ENCODE measurements around the gene GRB10. TPM values are rescaled to one million over a fixed set of nuclear protein-coding genes. Genes with fewer than 3 reads are reported as not detected.

The GRB10 gene
- total and polyA plus RNA-seq, 4 experiments from 2014 or later, result 0.83 to 7.7 (median 5.0) TPM

- POLR2A ChIA-PET (ENCODE audit: partially characterized antibody), result interaction anchor here (1.0 to 3.0 kb wide), 3 partner anchors 48 to 55 kb away, joined by 3 to 11 read pairs (median 4); no protein-coding TSS in a partner anchor
These were observed 119.7 kb downstream of the GRB10 start for GRCh38 chr7:50662996-50663395.

GRCh38 chr7:50662041-50662694 lies 120.5 kb downstream of the GRB10 start:
- POLR2A ChIA-PET (ENCODE audit: partially characterized antibody), result interaction anchor here (0.5 to 3.0 kb wide), 7 partner anchors 11 to 593 kb away, joined by 3 to 11 read pairs (median 4); partner anchors contain the start of gene FIGNL1
- CTCF ChIA-PET (ENCODE audit: partially characterized antibody), result interaction anchor here (0.7 to 4.2 kb wide), 8 partner anchors 16 to 194 kb away, joined by 3 to 31 read pairs (median 4); no protein-coding TSS in a partner anchor
- Histone ChIP-seq H3K36me3 (ENCODE audit: insufficient read depth, low read length) (no peaks in the 10 kb centered on the region), H3K9me3 (ENCODE audit: control insufficient read depth in 1 of 2, low read length in 2 of 2) (no peaks in the 10 kb centered on the region), H3K4me3 (ENCODE audit: low read length in 2 of 2) (peak overlapping the region; percentile 7 to 28), H3K27me3 (ENCODE audit: insufficient read depth, low read length) (no peaks in the 10 kb centered on the region), H3K4me1 (ENCODE audit: insufficient read depth, low read length) (peaks cover 62% of the 10 kb centered on the region), H3K27ac (ENCODE audit: low read depth, low read length) (no peak overlapping the region)
- Mint-ChIP-seq H3K36me3 (no peaks in the 10 kb centered on the region), H3K4me1 (peaks cover 47 to 71% (median 55%) of the 10 kb centered on the region in 4 donors), H3K27ac (peak overlapping the region; percentile 50 to 95 (median 86)), H3K27me3 (no peaks in the 10 kb centered on the region), H3K9me3 (peaks cover 0 to 3% (median 0%) of the 10 kb centered on the region in 8 donors), H3K4me3 (peak overlapping the region; percentile 58 to 95 (median 92))
- intact Hi-C loops (cut with micrococcal nuclease), result loop anchor here (5.0 kb wide), 1 partner anchor 50 kb away; no protein-coding TSS in a partner anchor
- DNase-seq, result peak in 3 of 5 donors; percentile 24 to 57 (median 38)

More at GRCh38 chr7:50662996-50663395, 119.7 kb downstream of the GRB10 start:
- Histone ChIP-seq H3K27me3 (ENCODE audit: insufficient read depth, low read length) (no peaks in the 10 kb centered on the region), H3K27ac (ENCODE audit: low read depth, low read length) (no peak overlapping the region), H3K4me3 (ENCODE audit: low read length in 2 of 2) (no peak overlapping the region), H3K9me3 (ENCODE audit: control insufficient read depth in 1 of 2, low read length in 2 of 2) (no peaks in the 10 kb centered on the region), H3K4me1 (ENCODE audit: insufficient read depth, low read length) (peaks cover 62% of the 10 kb centered on the region), H3K36me3 (ENCODE audit: insufficient read depth, low read length) (no peaks in the 10 kb centered on the region)
- peak overlapping the region in 6 of 8 donors; percentile 23 to 95 (median 92) for H3K4me3 Mint-ChIP-seq
- peaks cover 0 to 3% (median 0%) of the 10 kb centered on the region in 8 donors for H3K9me3 Mint-ChIP-seq
- intact Hi-C loops (cut with micrococcal nuclease), result loop anchor here (5.0 kb wide), 1 partner anchor 51 kb away; no protein-coding TSS in a partner anchor
- CTCF ChIA-PET (ENCODE audit: partially characterized antibody), result interaction anchor here (0.7 to 4.2 kb wide), 4 partner anchors 15 to 195 kb away, joined by 3 to 31 read pairs (median 15); no protein-coding TSS in a partner anchor
- H3K36me3 Mint-ChIP-seq, result no peaks in the 10 kb centered on the region
- DNase-seq, result no peak
- H3K4me1 Mint-ChIP-seq, result peaks cover 47 to 71% (median 55%) of the 10 kb centered on the region in 4 donors
- H3K27ac Mint-ChIP-seq, result peak overlapping the region in 6 of 7 donors; percentile 60 to 95 (median 86)
- H3K27me3 Mint-ChIP-seq, result no peaks in the 10 kb centered on the region

- H3K4me1 ChIP-seq (ENCODE audit: insufficient read depth, low read length), result peaks cover 62% of the 10 kb centered on the region
- H3K4me1 Mint-ChIP-seq, result peaks cover 47 to 71% (median 55%) of the 10 kb centered on the region in 4 donors
- no peaks in the 10 kb centered on the region for H3K27me3 Mint-ChIP-seq
- ChIA-PET POLR2A (ENCODE audit: partially characterized antibody) (interaction anchor here (0.5 to 3.0 kb wide), 9 partner anchors 10 to 592 kb away, joined by 3 to 11 read pairs (median 5); partner anchors contain the start of gene FIGNL1), CTCF (ENCODE audit: partially characterized antibody) (interaction anchor here (0.9 to 4.2 kb wide), 10 partner anchors 11 to 193 kb away, joined by 3 to 31 read pairs (median 4); no protein-coding TSS in a partner anchor)
- peaks cover 0 to 3% (median 0%) of the 10 kb centered on the region in 8 donors for H3K9me3 Mint-ChIP-seq
- no peaks in the 10 kb centered on the region for H3K36me3 Mint-ChIP-seq
- no peaks in the 10 kb centered on the region for H3K36me3 ChIP-seq (ENCODE audit: insufficient read depth, low read length)
- no peak overlapping the region for H3K27ac ChIP-seq (ENCODE audit: low read depth, low read length)
- H3K4me3 Mint-ChIP-seq, result peak overlapping the region; percentile 58 to 95 (median 92)
- peak overlapping the region; percentile 50 to 95 (median 86) for H3K27ac Mint-ChIP-seq
- intact Hi-C loops (cut with micrococcal nuclease), result loop anchor here (5.0 kb wide), 1 partner anchor 49 kb away; no protein-coding TSS in a partner anchor
- no peaks in the 10 kb centered on the region for H3K9me3 ChIP-seq (ENCODE audit: control insufficient read depth in 1 of 2, low read length in 2 of 2)
- no peaks in the 10 kb centered on the region for H3K27me3 ChIP-seq (ENCODE audit: insufficient read depth, low read length)
- H3K4me3 ChIP-seq (ENCODE audit: low read length in 2 of 2), result peak overlapping the region; percentile 7 to 28
- DNase-seq, result no peak
These were observed 121.2 kb downstream of the GRB10 start for GRCh38 chr7:50661345-50662040.

GRCh38 chr7:50660830-50661175 lies 121.9 kb downstream of the GRB10 start:
- Histone ChIP-seq H3K9me3 (ENCODE audit: control insufficient read depth in 1 of 2, low read length in 2 of 2) (no peaks in the 10 kb centered on the region), H3K27ac (ENCODE audit: low read depth, low read length) (no peak overlapping the region), H3K4me1 (ENCODE audit: insufficient read depth, low read length) (peaks cover 62% of the 10 kb centered on the region), H3K4me3 (ENCODE audit: low read length in 2 of 2) (peak overlapping the region in 1 of 2 donors; percentile 54), H3K36me3 (ENCODE audit: insufficient read depth, low read length) (no peaks in the 10 kb centered on the region), H3K27me3 (ENCODE audit: insufficient read depth, low read length) (no peaks in the 10 kb centered on the region)
- peaks cover 0 to 3% (median 0%) of the 10 kb centered on the region in 8 donors for H3K9me3 Mint-ChIP-seq
- H3K4me1 Mint-ChIP-seq, result peaks cover 47 to 71% (median 55%) of the 10 kb centered on the region in 4 donors
- no peaks in the 10 kb centered on the region for H3K27me3 Mint-ChIP-seq
- ChIA-PET POLR2A (ENCODE audit: partially characterized antibody) (interaction anchor here (1.0 to 3.0 kb wide), 8 partner anchors 9 to 592 kb away, joined by 3 to 11 read pairs (median 5); no protein-coding TSS in a partner anchor), CTCF (ENCODE audit: partially characterized antibody) (interaction anchor here (0.9 to 4.2 kb wide), 7 partner anchors 10 to 192 kb away, joined by 3 to 31 read pairs (median 5); no protein-coding TSS in a partner anchor)
- peak overlapping the region; percentile 82 to 95 (median 92) for H3K4me3 Mint-ChIP-seq
- H3K27ac Mint-ChIP-seq, result peak overlapping the region in 6 of 7 donors; percentile 8 to 95 (median 69)
- DNase-seq, result no peak
- no peaks in the 10 kb centered on the region for H3K36me3 Mint-ChIP-seq
- intact Hi-C loops (cut with micrococcal nuclease), result loop anchor here (5.0 kb wide), 1 partner anchor 49 kb away; no protein-coding TSS in a partner anchor

- peak; percentile 41 to 81 (median 56) for DNase-seq
- Mint-ChIP-seq H3K9me3 (peaks cover 0 to 3% (median 0%) of the 10 kb centered on the region in 8 donors), H3K4me3 (peak overlapping the region; percentile 82 to 95 (median 92)), H3K27ac (peak overlapping the region; percentile 93 to 97 (median 96)), H3K4me1 (peaks cover 48 to 68% (median 54%) of the 10 kb centered on the region in 4 donors), H3K27me3 (no peaks in the 10 kb centered on the region), H3K36me3 (no peaks in the 10 kb centered on the region)
- H3K4me3 ChIP-seq (ENCODE audit: low read length in 2 of 2), result peak overlapping the region in 1 of 2 donors; percentile 54
- peaks cover 59% of the 10 kb centered on the region for H3K4me1 ChIP-seq (ENCODE audit: insufficient read depth, low read length)
- no peaks in the 10 kb centered on the region for H3K36me3 ChIP-seq (ENCODE audit: insufficient read depth, low read length)
- H3K9me3 ChIP-seq (ENCODE audit: control insufficient read depth in 1 of 2, low read length in 2 of 2), result no peaks in the 10 kb centered on the region
- intact Hi-C loops (cut with micrococcal nuclease), result loop anchor here (5.0 kb wide), 1 partner anchor 48 kb away; no protein-coding TSS in a partner anchor
- no peaks in the 10 kb centered on the region for H3K27me3 ChIP-seq (ENCODE audit: insufficient read depth, low read length)
- ChIA-PET POLR2A (ENCODE audit: partially characterized antibody) (interaction anchor here (1.0 to 3.0 kb wide), 6 partner anchors 19 to 568 kb away, joined by 3 to 11 read pairs (median 4); no protein-coding TSS in a partner anchor), CTCF (ENCODE audit: partially characterized antibody) (interaction anchor here (1.0 to 4.2 kb wide), 7 partner anchors 14 to 501 kb away, joined by 3 to 31 read pairs (median 4); no protein-coding TSS in a partner anchor)
- no peak overlapping the region for H3K27ac ChIP-seq (ENCODE audit: low read depth, low read length)
These were observed 122.5 kb downstream of the GRB10 start for GRCh38 chr7:50660040-50660829.
